AG09309 (cell line): ENCODE data around the gene SMIM22.

Experiments used
- DNase-seq: peaks from one replicate; pipeline ENCODE4 v3.0.0-alpha.2; 2010; ENCODE audit warnings: low read depth
- H3K4me3 ChIP-seq: 2 replicates; pipeline ENCODE4 v1.5.1; 2011; ENCODE audit warnings: mild to moderate bottlenecking, low read depth, low read length, moderate library complexity; ENCODE audit not compliant: control insufficient read depth
- CTCF ChIP-seq: IDR thresholded peaks from 2 replicates; pipeline ENCODE4 v1.5.1; 2011; ENCODE audit warnings: mild to moderate bottlenecking, low read depth, low read length, inconsistent platforms; ENCODE audit not compliant: insufficient read depth, control insufficient read depth; ENCODE audit errors: missing control alignments

SMIM22 gene

GRCh38 chr16:4762205-4762604 is 33.0 kb upstream of the SMIM22 start:
- no peak for TF ChIP-seq CTCF
- DNase-seq: no peak
- no peak overlapping the region for H3K4me3 ChIP-seq

GRCh38 chr16:4763791-4764190 is 31.4 kb upstream of the SMIM22 start:
- TF ChIP-seq CTCF: no peak
- DNase-seq: no peak
- H3K4me3 ChIP-seq: no peak overlapping the region

- DNase-seq: no peak
- no peak for TF ChIP-seq CTCF
- H3K4me3 ChIP-seq: peak overlapping the region; percentile 87
These were observed 29.4 kb upstream of the SMIM22 start for GRCh38 chr16:4765511-4766474.

- TF ChIP-seq CTCF: no peak
- peak; percentile 82 for DNase-seq
- peak within 1 kb of the TSS; percentile 87 for H3K4me3 ChIP-seq
These were observed 28.1 kb upstream of the SMIM22 start, which contains the start of gene ZNF500 for GRCh38 chr16:4766875-4767628. TSS of gene ZNF500 (minus strand) at chr16:4767162. CDS start at chr16:4765978, 1,184 bp downstream.

- TF ChIP-seq CTCF: no peak
- H3K4me3 ChIP-seq: peak overlapping the region; percentile 37
- no peak for DNase-seq
These were observed 27.2 kb upstream of the SMIM22 start for GRCh38 chr16:4767872-4768548.
